Measurements from ENCODE around the gene FAF1. TPM values are rescaled to one million over a fixed set of nuclear protein-coding genes. Genes with fewer than 3 reads are reported as not detected.

The FAF1 gene
- total RNA-seq, 1 experiment from 2014 or later = 65.6 TPM

DNA sequence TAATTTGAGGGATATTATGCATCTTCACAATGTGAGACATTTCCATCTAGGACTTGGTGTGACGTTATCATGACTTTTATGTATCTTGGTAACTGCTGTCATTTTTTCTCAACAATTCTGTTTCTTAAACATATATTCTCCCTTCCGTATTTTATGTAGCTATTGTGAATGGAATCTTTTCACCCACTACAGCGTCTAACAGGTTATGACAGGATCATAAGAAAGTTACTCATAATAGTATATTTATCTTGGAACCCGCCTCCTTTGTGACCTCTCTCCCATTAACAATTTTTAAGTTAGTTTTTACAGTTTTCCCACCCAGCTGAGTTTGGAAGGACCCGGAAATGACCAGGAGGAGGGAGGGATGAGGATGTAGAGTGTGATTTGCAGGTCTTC lies 530.1 kb downstream of the FAF1 start:
- DNase-seq (ENCODE audit: low read depth) = no peak

DNA sequence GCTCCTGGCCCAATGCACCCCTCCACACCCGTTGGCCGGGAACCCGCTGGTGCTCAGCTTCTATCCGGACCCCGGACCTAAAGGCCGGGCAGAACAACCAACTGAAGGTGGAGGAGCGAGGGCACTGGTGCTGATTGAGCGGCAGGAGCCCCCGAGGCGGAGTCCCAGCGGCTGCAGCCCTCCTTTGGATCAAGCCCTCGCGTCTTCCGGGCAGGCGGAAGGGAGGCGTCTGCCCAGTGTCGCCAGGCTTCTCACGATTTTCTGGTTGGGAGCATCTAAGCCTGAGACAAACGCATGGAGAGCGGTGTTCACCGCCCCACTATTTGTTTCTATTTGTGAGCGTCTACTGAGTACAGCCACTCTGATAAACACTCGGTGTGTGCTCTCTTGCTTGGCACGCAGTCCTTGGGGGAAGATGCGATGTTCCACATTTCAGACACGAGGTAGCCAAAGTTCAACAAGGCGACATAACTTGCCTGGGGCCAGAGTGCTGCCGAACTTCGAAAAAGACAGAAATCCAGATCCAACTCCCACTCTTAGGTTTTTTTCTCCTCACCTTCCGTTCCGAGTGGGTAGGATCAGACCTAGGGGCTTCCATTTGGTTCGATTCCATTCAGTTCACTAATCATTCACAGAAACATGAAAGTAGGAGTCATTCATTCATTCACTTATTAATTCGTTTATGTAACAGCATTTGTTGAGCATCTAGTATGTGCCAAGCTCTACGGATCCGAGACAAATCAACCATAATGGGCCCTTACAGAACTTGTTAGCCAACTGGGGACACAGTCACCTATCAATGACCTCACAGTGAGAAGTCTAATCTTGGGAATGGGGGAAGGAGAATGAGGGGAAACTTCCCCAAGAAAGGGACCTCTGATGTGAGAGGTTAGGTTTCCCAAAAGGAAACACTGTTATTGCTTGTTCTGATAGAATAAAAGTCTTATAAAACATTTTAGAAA lies 532.0 kb downstream of the FAF1 start:
- no peak for DNase-seq (ENCODE audit: low read depth)

DNA sequence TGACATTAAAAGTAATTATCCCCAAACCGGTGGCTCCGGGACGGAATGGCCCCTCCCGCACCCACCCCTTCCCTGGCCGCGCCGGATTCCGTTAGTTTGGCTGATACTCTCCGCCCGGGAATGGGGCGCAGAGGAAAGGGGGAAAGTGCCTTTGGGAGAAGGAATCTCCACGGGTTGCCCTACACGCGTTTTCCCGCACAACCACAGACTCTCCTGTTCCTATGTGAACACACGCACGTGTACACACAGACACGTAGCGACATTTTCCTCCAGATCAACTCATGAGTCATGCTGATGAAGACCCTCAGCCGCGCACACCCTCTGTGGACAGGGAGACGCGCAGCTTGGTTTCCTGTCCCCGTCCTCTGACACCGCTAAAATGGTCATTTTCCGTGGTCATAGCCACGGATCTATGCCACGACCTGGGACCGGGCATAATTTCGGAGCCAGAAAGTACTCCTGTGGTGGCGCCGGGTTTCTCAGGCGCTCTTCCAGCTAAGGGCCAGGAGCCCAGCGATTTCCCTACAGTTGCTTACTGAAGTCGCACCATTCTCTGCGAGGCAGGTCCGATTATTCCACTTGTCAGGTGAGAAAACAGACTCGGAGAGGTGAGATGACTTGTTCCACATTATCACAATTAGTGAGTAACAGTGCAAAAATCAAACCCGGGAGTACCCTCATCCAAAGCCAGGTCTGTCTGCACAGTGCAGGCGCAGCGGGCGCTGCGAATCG lies 532.8 kb downstream of the FAF1 start:
- DNase-seq (ENCODE audit: low read depth) = no peak

DNA sequence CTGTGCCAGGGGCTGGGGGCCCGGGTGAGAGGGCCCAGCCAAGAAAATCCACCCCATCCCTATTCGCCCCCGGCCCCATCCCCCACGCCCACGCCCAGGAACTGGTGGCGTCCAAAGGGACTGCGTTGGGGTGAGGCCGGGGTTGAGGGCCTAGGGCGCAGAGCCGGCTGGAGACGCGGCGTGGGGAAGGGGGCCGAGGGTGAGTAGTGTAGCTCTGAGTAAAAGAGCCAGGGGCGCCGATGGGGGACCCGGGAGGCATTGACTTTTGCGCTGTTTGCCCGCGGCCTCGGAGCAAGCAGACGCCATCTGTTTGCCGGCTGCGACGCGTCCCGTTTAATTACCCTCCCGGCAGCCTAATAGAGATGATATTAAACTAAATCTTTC lies 533.4 kb downstream of the FAF1 start:
- DNase-seq (ENCODE audit: low read depth) = no peak

DNA sequence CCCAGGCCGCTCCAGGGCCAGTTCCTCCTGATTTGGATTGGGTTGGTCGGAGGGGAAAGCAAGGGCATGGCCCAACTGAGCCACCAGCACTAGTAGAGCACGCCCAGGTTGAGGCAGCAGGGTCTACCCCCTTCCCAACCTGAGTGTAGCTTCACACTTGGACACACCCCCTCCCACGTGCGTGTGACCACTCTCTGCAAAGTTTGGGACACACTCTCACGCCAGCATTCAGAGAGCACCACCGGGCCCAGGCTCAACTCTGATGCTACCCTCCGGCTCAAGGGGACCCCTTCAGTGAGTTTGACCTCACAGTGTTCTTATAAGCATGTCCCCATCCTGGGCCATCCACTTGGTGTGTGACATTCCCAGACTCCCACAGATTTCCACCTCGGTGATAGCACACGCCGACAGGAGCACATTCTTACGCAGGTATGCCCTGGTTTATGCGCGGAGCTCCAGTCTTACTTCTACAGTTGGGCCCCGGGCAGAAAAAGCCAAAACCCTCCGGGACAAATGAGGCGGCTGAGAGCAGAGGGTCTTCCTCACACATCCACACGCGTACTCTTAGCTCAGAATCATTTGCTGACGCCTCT lies 533.9 kb downstream of the FAF1 start:
- no peak for DNase-seq (ENCODE audit: low read depth)

DNA sequence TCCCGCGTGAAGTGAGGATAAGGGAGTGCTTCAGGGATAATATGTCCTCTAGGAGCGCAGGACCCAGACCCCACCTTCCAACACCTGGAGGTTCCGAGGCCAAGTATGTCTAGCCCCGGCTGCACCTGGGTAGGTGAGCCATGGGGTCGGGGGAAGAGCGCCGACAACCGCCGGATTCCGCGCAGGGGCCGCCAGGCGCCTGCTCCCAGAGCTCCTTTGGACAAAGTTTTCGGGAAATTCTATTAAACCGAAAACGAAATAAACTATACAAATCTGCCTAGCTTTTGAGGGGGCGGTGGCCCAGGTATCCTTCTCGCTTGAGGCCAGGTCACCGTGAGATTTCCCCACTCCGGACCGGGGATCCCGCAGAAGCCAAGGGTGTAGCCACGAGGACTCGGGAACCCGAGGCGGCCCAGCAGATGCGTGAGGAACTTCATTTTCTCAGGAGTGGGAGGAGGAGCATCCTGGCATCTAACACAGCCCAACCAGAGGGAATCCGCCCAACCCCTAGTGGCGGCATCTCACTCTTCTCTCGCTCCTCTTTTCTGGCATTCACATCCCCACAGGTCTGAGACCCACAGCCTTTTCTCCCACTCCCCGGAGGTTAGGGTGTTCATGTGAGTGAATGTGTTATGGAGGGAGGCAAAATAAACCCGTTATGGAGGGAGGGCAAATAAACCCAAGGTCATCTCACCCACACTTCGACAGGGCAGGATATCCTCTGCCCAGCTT lies 534.5 kb downstream of the FAF1 start:
- peak; percentile 30 for DNase-seq (ENCODE audit: low read depth)

DNA sequence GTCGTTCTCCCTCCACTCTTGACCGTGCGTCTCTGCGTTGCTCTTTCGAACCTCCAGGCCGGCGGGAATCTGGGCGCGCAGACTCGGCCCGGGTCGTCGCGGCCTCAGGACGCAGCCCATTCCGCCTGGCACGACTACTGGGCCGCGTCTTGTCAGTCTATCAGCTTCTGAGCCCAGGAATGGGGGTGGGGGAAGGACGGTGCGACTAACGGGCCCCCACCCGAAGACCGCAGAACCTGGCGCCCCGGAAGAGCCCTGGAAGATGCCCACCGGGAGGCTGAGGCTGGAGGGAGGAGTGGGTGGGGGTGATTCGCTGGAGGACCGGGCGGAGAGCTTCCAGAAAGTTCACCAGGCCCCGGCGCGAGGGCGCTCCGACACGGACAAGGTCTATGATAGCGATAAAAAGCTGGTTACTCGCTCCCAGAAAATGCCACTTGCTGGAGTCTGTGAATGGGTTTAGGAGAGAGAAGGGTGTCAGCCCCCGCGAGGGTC lies 535.1 kb downstream of the FAF1 start:
- no peak for DNase-seq (ENCODE audit: low read depth)

DNA sequence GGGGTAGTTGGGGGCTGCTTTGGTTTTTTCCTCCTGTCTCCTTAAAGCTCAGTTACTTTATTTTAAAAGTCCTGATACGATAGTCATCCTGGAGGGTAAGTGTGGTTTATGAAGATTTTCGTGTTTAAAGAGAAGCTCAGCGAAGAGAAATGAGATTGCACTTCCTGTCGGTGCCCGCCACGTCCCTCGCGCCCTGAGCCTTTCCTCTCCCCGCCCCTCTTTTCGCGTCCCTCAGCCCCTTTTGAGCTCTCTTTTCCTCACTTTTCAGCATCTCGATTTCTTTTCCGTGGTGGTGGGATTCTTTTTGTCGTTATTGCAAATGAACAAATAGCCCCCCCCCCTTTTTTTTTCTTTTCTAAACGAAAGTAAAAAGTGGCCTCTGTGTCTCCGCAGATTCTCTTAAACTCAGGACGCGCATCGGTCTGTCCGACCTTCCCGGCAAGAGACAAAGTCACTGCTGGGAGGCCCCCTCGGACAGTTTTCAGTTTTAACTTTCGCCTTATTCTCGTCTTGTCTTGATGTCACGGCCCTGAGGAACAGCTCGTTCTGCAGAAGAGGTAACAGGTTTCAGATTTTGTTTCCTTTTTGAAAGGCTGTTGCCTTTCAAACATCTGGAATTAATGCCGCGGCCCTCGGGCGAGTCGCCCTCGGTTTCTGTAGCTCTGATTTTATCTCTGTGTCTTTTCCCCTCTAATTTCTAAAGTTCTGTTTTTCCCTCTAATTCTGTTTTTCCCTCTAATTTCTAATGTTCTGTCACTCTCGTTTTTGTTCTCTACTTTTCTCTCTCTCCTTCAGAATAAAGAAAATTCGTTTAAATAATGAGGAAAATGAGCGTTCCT lies 535.8 kb downstream of the FAF1 start:
- peak; percentile 8 for DNase-seq (ENCODE audit: low read depth)

DNA sequence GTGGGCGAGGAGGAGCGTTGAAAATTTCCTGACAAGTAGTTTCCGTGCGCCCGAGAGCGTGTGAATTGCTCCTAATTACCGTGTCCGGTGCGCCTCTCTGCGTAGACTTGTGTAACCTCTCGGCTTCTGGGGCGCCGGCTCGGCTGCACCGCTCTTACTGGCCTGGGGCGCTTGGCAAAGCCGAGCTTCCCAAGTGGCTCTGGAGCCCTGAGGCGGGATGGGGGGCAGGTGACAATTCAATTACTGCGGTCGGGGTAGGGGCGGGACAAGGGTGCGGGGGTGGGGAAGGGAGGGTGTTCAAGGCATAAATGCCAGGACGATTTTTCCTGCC lies 536.4 kb downstream of the FAF1 start:
- peak; percentile 33 for DNase-seq (ENCODE audit: low read depth)

DNA sequence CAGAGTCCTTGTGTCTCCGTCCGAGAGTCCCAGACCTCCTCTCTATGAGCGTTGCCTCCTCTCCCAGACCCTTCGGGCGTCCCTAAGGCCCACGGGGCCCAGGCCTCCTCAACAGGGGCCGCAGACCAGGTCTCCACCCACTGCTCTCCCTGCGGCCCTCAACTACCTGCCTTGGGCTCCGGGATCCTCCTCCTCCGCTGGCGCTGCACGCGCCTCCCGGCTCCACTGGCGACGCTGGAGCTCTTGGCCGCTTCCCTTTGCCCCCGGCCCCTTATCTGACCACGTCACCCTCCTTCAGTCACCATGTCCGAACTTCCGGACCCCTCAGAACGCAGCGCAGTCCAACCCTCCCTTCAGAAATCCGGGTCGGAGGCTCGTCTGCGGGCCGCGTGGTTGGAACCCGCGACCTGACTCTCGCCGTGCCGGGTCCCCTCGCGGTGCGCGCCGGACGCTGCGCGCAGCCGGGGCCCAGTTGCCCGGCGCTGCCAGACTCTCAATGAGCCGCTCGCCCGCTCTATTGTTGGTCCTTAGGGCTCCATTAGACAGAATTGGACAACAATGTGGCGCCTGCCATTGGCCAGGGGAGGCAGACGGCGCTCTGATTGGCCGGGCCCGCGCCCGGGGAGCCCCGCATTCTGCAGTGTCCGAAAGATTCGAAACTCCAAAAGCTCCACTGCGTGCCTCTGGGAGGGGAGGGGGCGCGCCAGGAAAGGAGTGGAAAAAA lies 537.0 kb downstream of the FAF1 start, which contains the start of gene DMRTA2:
Gene DMRTA2, minus strand, starts transcription at position 498 of the 724 bp plus-strand sequence. CDS start 1,907 bp downstream, outside the sequence.
- DNase-seq (ENCODE audit: low read depth) = peak; percentile 35

DNA sequence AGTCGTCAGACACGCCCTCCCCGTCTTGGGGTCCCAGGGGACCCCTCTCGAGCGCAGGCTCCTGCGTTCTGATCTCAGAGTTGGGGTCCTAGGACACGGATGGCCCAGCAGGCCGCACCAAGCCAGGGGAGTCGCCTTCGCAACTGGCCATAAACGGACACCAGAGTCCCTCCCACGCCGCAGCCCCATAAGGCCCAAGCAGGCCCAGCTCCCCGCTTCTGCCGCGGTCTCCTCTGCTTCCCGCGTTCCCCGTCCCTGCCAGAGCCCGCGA lies 537.5 kb downstream of the FAF1 start:
- DNase-seq (ENCODE audit: low read depth) = no peak

DNA sequence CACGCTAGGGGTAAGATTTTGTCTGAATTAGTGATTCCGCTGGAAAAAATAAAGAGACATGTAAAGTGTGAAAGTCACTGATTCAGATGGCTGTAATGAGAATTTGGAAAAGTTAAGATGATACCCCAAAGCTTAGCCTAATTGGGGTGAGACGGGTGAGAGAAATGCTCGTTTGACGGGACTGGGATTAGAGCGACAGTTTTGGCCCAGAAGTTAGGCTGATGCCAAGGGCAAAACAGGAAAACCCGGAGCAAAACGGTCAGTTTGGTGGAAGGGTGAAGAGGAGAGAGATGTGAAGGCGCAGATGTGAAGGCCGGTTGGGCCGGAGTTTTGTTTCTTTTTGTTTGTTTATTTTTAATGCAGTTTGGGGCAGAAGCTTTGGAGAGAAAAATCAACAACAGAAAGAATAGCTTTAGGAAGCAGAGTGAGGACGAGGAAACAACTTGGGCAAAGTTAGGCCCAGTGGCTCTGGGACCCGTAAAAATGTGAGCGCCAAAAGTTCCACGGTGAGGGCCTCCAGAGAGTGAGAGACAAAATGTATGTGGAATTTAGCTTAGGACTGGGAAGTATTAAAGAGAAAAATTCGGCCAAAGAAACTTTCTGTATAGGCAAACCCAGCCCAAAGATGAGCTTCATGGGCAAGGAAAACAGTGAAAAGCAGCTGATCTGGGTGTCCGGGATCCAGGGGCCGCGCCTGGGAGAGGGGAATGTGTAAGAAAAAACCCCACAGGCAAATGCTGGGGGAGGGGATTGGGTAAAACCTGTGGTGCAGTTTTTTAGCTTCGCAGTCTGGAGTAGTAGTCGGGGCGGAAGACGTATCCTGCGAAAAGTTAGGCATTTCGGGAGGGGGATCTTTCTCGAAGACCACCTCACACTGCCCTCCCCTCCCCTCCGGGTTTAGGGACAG lies 538.0 kb downstream of the FAF1 start:
- DNase-seq (ENCODE audit: low read depth) = no peak

DNA sequence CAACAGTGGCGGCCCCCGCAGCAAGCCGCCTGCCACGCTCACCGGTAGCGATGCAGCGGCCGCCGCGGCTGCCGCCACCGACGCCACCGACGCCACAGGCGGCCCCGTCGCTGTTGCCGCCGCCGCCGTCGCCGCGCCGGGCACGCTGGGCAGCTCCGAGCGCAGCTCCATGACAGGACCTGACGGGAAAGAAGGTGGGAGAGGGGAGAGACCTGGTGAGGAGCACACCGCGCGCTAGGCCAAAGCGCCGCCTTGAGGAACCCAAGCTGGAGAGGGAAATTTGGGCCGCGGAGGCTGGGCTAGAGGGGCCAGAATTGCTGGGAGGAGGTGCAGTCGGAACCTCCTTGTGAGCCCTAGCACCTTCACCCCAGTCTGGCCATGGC lies 538.7 kb downstream of the FAF1 start:
- DNase-seq (ENCODE audit: low read depth) = no peak

DNA sequence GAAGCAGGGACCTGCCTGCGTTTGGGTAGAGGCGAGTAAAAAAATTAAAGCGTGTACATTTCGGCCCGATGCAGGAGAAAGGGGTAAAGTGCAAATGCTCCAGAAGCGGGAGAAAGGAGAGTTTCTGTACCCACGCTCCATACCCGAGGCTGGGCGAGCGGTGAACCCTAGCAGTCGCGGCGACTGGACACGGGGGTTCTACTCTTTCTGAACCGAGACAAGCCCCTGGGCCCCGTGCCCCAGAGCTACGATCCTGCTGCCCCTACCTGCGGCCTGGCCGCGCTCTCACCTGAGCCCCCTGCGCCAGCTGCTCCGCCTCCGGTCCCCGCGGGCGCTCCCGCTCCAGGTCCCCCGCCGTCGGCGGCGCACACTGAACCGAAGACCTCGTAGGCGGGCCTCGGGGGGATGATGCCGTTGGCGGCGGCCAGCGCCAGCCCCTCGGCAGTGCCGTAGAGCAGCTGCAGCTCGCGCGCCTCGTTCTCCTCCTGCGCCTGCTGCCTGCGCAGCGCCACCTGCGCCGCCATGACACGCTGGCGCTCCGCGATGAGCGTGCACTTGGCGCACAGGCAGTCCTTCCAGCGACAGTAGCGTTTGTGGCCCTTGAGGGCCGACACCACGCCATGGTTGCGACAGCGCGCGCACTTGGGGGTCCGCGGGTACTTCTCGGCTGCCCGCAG lies 539.2 kb downstream of the FAF1 start:
- DNase-seq (ENCODE audit: low read depth) = no peak

DNA sequence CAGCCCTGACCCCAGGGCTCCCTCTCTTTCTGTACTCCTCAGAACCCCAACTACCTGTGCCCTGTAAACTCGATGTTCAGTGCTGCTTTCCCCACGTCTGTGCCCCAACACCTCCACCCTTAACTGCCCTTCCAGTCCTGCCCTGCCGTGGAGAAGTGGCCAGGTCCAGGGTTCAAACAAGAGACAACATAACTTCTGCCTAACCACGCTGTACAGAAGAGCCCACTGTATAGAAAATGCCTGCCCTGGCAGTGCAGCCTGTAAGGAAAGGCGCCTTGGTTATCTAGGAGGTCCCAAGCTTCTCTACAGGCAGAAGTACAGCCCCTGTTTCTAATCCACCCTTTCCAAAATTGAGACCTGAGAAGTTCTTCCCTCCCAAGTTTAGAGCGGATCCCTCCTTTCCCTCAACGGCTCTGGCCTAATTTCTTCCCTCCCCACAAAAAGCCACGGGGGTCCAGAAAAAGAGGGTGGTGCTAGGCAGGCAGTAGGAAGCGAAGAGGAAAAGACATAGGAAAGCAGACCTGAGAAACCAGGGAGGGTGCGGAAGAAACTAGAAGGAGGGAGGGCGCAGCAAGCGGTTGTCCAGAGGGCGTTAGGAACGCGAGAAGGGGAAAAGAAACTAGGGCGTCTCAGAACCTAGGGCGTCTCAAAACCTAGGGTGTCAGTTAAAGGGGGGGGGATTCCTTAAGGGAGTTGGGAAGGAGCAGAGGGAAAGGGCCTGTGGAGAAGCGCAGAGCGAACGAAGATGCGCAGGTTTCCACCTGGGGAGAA lies 540.0 kb downstream of the FAF1 start:
- no peak for DNase-seq (ENCODE audit: low read depth)

DNA sequence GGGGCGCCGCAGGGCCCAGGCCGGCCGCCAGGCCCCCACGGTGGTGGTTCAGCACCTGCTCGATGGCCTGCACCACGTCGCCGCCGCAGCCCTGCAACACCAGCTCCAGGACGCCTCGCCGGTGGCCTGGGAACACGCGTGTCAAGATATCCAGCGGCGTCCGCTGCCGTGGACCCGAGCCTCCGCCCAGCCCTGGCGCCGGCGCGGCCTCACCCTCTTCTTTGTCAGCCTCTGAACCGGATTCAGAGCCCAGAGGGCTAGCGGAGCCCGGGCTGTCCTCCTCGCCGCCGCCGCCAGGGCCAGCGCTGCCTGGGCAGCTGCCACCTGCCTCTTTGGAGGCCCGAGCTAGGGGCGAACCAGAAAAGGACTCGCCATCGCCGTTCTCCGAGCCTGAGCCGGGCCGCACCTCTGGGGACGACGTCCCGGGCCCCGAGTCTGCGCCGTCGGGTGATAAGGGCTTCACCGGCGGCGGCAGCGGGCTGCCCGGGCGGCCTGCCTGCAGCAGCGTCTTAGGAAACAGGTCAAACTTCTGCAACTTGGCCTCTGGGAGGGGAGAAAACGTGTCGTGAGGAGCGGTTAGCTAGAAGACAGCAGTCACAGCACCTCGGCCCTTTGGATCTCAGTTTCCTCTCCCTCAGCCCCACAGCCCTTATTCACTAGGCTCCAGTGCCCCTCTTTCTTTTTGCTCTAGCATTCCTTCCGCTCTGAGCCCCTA lies 540.7 kb downstream of the FAF1 start:
- peak; percentile 16 for DNase-seq (ENCODE audit: low read depth)

DNA sequence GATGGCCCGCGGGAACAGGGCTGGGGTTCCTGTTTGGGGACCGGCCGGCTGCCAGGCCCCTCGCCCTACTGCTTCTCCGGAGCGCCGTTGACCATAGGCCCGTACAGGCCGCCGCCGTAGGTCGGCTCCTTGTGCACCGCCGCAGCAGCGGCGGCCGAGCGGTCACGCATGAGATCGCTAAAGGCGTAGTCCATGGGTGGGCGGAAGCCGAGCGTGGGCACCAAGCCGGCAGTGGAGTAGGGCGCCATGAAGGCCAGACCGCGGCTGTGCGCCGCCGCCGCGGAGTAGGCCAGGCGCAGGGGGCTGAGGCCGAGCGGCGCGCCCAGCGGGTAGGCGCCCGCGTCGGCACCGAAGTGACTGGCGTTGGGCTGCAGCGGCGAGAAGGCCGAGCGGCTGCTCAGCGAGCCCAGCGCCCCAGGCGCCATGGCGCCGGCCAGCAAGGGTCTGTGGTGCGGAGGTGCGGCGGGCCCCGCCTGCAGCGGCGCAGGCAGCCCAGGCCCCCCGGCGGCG lies 541.4 kb downstream of the FAF1 start:
- no peak for DNase-seq (ENCODE audit: low read depth)

All from LHCN-M2 (cell line).